NCI-H2171 treated with DMSO at 0.1 percent for 48 hours (cell line): Measurements from ENCODE around the gene FBXL7.

Experiments used
- DNase-seq: peaks from one replicate; lab custom pipeline; 2025; lab: John Stamatoyannopoulos, UW

The FBXL7 gene

GRCh38 chr5:15579193-15579990, 79.4 kb downstream of the FBXL7 start:
- no peak for DNase-seq

- DNase-seq, result no peak
Measured at GRCh38 chr5:15584528-15584927, 84.5 kb downstream of the FBXL7 start.

- DNase-seq, result no peak
Measured at GRCh38 chr5:15585128-15585527, 85.1 kb downstream of the FBXL7 start.

GRCh38 chr5:15585841-15586591, 86.0 kb downstream of the FBXL7 start:
- DNase-seq, result no peak

- DNase-seq, result no peak
Measured at GRCh38 chr5:15587916-15588315, 87.9 kb downstream of the FBXL7 start.

- no peak for DNase-seq
Measured at GRCh38 chr5:15592728-15593127, 92.7 kb downstream of the FBXL7 start.

- peak; percentile 31 for DNase-seq
Measured at GRCh38 chr5:15594977-15595568, 95.1 kb downstream of the FBXL7 start.

GRCh38 chr5:15595929-15596328, 95.9 kb downstream of the FBXL7 start:
- DNase-seq, result no peak

- DNase-seq, result no peak
Measured at GRCh38 chr5:15596936-15597335, 97.0 kb downstream of the FBXL7 start.

- DNase-seq, result no peak
Measured at GRCh38 chr5:15597804-15598203, 97.8 kb downstream of the FBXL7 start.

- DNase-seq, result peak; percentile 3
Measured at GRCh38 chr5:15598294-15598902, 98.4 kb downstream of the FBXL7 start.

- no peak for DNase-seq
Measured at GRCh38 chr5:15600035-15600434, 100.1 kb downstream of the FBXL7 start.

GRCh38 chr5:15601274-15601673, 101.3 kb downstream of the FBXL7 start:
- peak; percentile 91 for DNase-seq

- DNase-seq, result no peak
Measured at GRCh38 chr5:15601853-15602252, 101.9 kb downstream of the FBXL7 start.

- no peak for DNase-seq
Measured at GRCh38 chr5:15604986-15605385, 105.0 kb downstream of the FBXL7 start.

GRCh38 chr5:15606197-15606596, 106.2 kb downstream of the FBXL7 start:
- DNase-seq, result no peak

- no peak for DNase-seq
Measured at GRCh38 chr5:15607076-15607475, 107.1 kb downstream of the FBXL7 start.

GRCh38 chr5:15609076-15609725, 109.2 kb downstream of the FBXL7 start:
- no peak for DNase-seq

GRCh38 chr5:15610216-15610615, 110.2 kb downstream of the FBXL7 start:
- no peak for DNase-seq

GRCh38 chr5:15611008-15611407, 111.0 kb downstream of the FBXL7 start:
- DNase-seq, result no peak

GRCh38 chr5:15612915-15613635, 113.1 kb downstream of the FBXL7 start:
- DNase-seq, result no peak
